Measurements from ENCODE around the gene CTNND2. TPM values are rescaled to one million over a fixed set of nuclear protein-coding genes. Genes with fewer than 3 reads are reported as not detected.

Gene CTNND2
- total and polyA plus RNA-seq, 4 donors: 0.30 to 2.2 (median 0.71) TPM

GRCh38 chr5:11719888-11720481, 184.3 kb downstream of the CTNND2 start:
- Histone ChIP-seq H3K27me3 (ENCODE audit: control insufficient read depth in 3 of 3, insufficient read depth in 3 of 3, low read length in 2 of 3) (no peaks in the 10 kb centered on the region), H3K4me1 (ENCODE audit: control insufficient read depth in 5 of 5, insufficient read depth in 5 of 5, low read length in 5 of 5) (no peaks in the 10 kb centered on the region), H3K9ac (ENCODE audit: insufficient read depth in 1 of 2, low read length in 2 of 2) (no peak overlapping the region), H3K9me3 (ENCODE audit: control insufficient read depth in 4 of 4, insufficient read depth in 3 of 4, low read length in 3 of 4) (no peaks in the 10 kb centered on the region), H3K36me3 (ENCODE audit: control insufficient read depth in 4 of 4, insufficient read depth in 4 of 4, low read length in 4 of 4) (no peaks in the 10 kb centered on the region), H3K4me3 (no peak overlapping the region), H3K27ac (ENCODE audit: low read depth in 1 of 2, low read length in 1 of 2) (no peak overlapping the region)
- ATAC-seq (ENCODE audit: insufficient read depth, low FRiP score) (peak; percentile 6), DNase-seq (peak in 2 of 3 donors; percentile 12 to 42)
- TF ChIP-seq CTCF (IDR thresholded peaks at IDR 0.05; ENCODE audit: control extremely low read depth, extremely low read depth): no peak
- 26 to 28% methylated on average over 5 of the region's 5 CpGs for WGBS, 2 donors

GRCh38 chr5:11715461-11716196, 188.6 kb downstream of the CTNND2 start:
- TF ChIP-seq CTCF (IDR thresholded peaks at IDR 0.05; ENCODE audit: control extremely low read depth, extremely low read depth): no peak
- no peaks in the 10 kb centered on the region for H3K36me3 ChIP-seq (ENCODE audit: control insufficient read depth in 4 of 4, insufficient read depth in 4 of 4, low read length in 4 of 4)
- ATAC-seq (ENCODE audit: insufficient read depth, low FRiP score) (no peak), DNase-seq (no peak)
- H3K4me1 ChIP-seq (ENCODE audit: control insufficient read depth in 5 of 5, insufficient read depth in 5 of 5, low read length in 5 of 5): no peaks in the 10 kb centered on the region
- no peak overlapping the region for H3K4me3 ChIP-seq
- H3K9me3 ChIP-seq (ENCODE audit: control insufficient read depth in 4 of 4, insufficient read depth in 3 of 4, low read length in 3 of 4): no peaks in the 10 kb centered on the region
- H3K9ac ChIP-seq (ENCODE audit: insufficient read depth in 1 of 2, low read length in 2 of 2): no peak overlapping the region
- 94 to 95% methylated on average over 6 of the region's 6 CpGs for WGBS, 2 donors
- H3K27me3 ChIP-seq (ENCODE audit: control insufficient read depth in 3 of 3, insufficient read depth in 3 of 3, low read length in 2 of 3): no peaks in the 10 kb centered on the region
- H3K27ac ChIP-seq (ENCODE audit: low read depth in 1 of 2, low read length in 1 of 2): no peak overlapping the region

GRCh38 chr5:11711932-11712331, 192.3 kb downstream of the CTNND2 start:
- no peak overlapping the region for H3K4me3 ChIP-seq
- H3K9ac ChIP-seq (ENCODE audit: insufficient read depth in 1 of 2, low read length in 2 of 2): no peak overlapping the region
- H3K27me3 ChIP-seq (ENCODE audit: control insufficient read depth in 3 of 3, insufficient read depth in 3 of 3, low read length in 2 of 3): no peaks in the 10 kb centered on the region
- 51 to 65% methylated on average over 1 of the region's 1 CpG for WGBS, 2 donors
- no peaks in the 10 kb centered on the region for H3K9me3 ChIP-seq (ENCODE audit: control insufficient read depth in 4 of 4, insufficient read depth in 3 of 4, low read length in 3 of 4)
- no peak for TF ChIP-seq CTCF (IDR thresholded peaks at IDR 0.05; ENCODE audit: control extremely low read depth, extremely low read depth)
- no peaks in the 10 kb centered on the region for H3K36me3 ChIP-seq (ENCODE audit: control insufficient read depth in 4 of 4, insufficient read depth in 4 of 4, low read length in 4 of 4)
- no peak for ATAC-seq (ENCODE audit: insufficient read depth, low FRiP score)
- no peak for DNase-seq
- H3K27ac ChIP-seq (ENCODE audit: low read depth in 1 of 2, low read length in 1 of 2): no peak overlapping the region
- no peaks in the 10 kb centered on the region for H3K4me1 ChIP-seq (ENCODE audit: control insufficient read depth in 5 of 5, insufficient read depth in 5 of 5, low read length in 5 of 5)
